Measurements from ENCODE around the gene REEP5. TPM values are rescaled to one million over a fixed set of nuclear protein-coding genes. Genes with fewer than 3 reads are reported as not detected.

REEP5 gene
- total and polyA plus RNA-seq, 2 of the 13 experiments (the other 11 are each of a cell fraction or from before 2014, with no cell fraction given), result 49.4 to 239 TPM

- Histone ChIP-seq H3K27ac (ENCODE audit: extremely low read length, insufficient read depth, low read length) (no peak overlapping the region), H3K4me1 (ENCODE audit: insufficient read depth, low read length) (peaks cover 54% of the 10 kb centered on the region), H3K4me2 (ENCODE audit: low read depth, low read length) (peak overlapping the region; percentile 83), H4K20me1 (ENCODE audit: insufficient read depth, low read length) (peaks cover 2% of the 10 kb centered on the region; the same call in 1 of the 2 replicates), H3K9ac (ENCODE audit: insufficient read depth, low read depth, low read length) (no peak overlapping the region), H3K27me3 (ENCODE audit: control insufficient read depth in 1 of 2, insufficient read depth in 2 of 2, low read length in 2 of 2) (no peaks in the 10 kb centered on the region), H3K4me3 (replicated peaks in 1 of 3; ENCODE audit: insufficient read depth in 1 of 3, low read depth in 2 of 3, low read length in 3 of 3) (peak overlapping the region in 1 of 3 experiments; percentile 91; a peak in 1 of 6 replicates), H3K79me2 (ENCODE audit: insufficient read depth, low read length) (peaks cover 27% of the 10 kb centered on the region), H3K9me3 (ENCODE audit: low read length) (no peaks in the 10 kb centered on the region), H2AFZ (ENCODE audit: low read length) (no peak overlapping the region), H3K36me3 (replicated peaks in 1 of 2; ENCODE audit: control insufficient read depth in 1 of 2, insufficient read depth in 2 of 2, low read length in 2 of 2) (peaks cover 3 to 17% of the 10 kb centered on the region in 2 experiments; a peak in 3 of 5 replicates)
- no peak for TF ChIP-seq ZNF276 (CRISPR knock-in tag; IDR thresholded peaks at IDR 0.05; ENCODE audit: low read depth)
- DNase-seq (ENCODE audit: low spot score) (no peak), ATAC-seq (no peak), FAIRE-seq (no peak)
- POLR2A ChIA-PET, result interaction anchor here (1.9 to 4.0 kb wide), 3 partner anchors 40 to 56 kb away, joined by 9 to 30 read pairs (median 14); partner anchors contain the start of gene DCP2
- 98% methylated on average over 6 of the region's 6 CpGs for WGBS (ENCODE audit: low lambda C conversion rate)
- intact Hi-C loops (cut with micrococcal nuclease; ENCODE audit: unreplicated experiment) (loop anchor here (5.0 kb wide), 2 partner anchors 57 to 1828 kb away; partner anchors contain the start of genes DCP2 and WDR36), in situ Hi-C loops (cut with HindIII; ENCODE audit: extremely low pct_ligation_motif_present, low pct_unique_long_range_greater_than_20kb) (no loop called here)
- BruUV-seq (replicated peaks), result TSS peak; percentile 48
- CTCF ChIA-PET (ENCODE audit: low intra/inter-chr PET ratio, low total read pairs), result no interaction called here
These were observed 2.1 kb downstream of the REEP5 start for GRCh38 chr5:112919972-112920371.

GRCh38 chr5:112918679-112919078 lies 3.3 kb downstream of the REEP5 start:
- no peak overlapping the region for H2AFZ ChIP-seq (ENCODE audit: low read length)
- ATAC-seq, result no peak
- H3K27me3 ChIP-seq (ENCODE audit: control insufficient read depth in 1 of 2, insufficient read depth in 2 of 2, low read length in 2 of 2), result no peaks in the 10 kb centered on the region
- H3K4me2 ChIP-seq (ENCODE audit: low read depth, low read length), result 0 out of 2 replicates have a peak overlapping the region, but pooled peaks have one; percentile 2
- peaks cover 2% of the 10 kb centered on the region; the same call in 1 of the 2 replicates for H4K20me1 ChIP-seq (ENCODE audit: insufficient read depth, low read length)
- peaks cover 5 to 23% of the 10 kb centered on the region in 2 experiments; a peak in 3 of 5 replicates for H3K36me3 ChIP-seq (replicated peaks in 1 of 2; ENCODE audit: control insufficient read depth in 1 of 2, insufficient read depth in 2 of 2, low read length in 2 of 2)
- ChIA-PET POLR2A (no interaction called here), CTCF (ENCODE audit: low intra/inter-chr PET ratio, low total read pairs) (no interaction called here)
- H3K9ac ChIP-seq (ENCODE audit: insufficient read depth, low read depth, low read length), result no peak overlapping the region
- intact Hi-C loops (cut with micrococcal nuclease; ENCODE audit: unreplicated experiment), result no loop called here
- no peak overlapping the region for H3K4me3 ChIP-seq (replicated peaks in 1 of 3; ENCODE audit: insufficient read depth in 1 of 3, low read depth in 2 of 3, low read length in 3 of 3)
- in situ Hi-C loops (cut with HindIII; ENCODE audit: extremely low pct_ligation_motif_present, low pct_unique_long_range_greater_than_20kb), result no loop called here
- TF ChIP-seq RFX5 (IDR thresholded peaks at IDR 0.05; ENCODE audit: low read depth, low read length) (no peak), FOSL1 (CRISPR knock-in tag; IDR thresholded peaks at IDR 0.05; ENCODE audit: borderline replicate concordance) (no peak), ZNF644 (CRISPR knock-in tag; IDR thresholded peaks at IDR 0.05; ENCODE audit: low read depth) (no peak), POLR2A (IDR thresholded peaks at IDR 0.05; ENCODE audit: insufficient read depth in 1 of 2, low read depth in 2 of 2, low read length in 2 of 2) (0 out of 4 replicates have a peak, but pooled peaks of 1 of the 2 experiments have one; percentile 17)
- no peak for FAIRE-seq
- no peak overlapping the region for H3K27ac ChIP-seq (ENCODE audit: extremely low read length, insufficient read depth, low read length)
- no peaks in the 10 kb centered on the region for H3K9me3 ChIP-seq (ENCODE audit: low read length)
- BruUV-seq (replicated peaks), result no TSS peak
- H3K79me2 ChIP-seq (ENCODE audit: insufficient read depth, low read length), result peaks cover 27% of the 10 kb centered on the region
- WGBS (ENCODE audit: low lambda C conversion rate), result 76% methylated on average over 1 of the region's 1 CpG
- H3K4me1 ChIP-seq (ENCODE audit: insufficient read depth, low read length), result peaks cover 56% of the 10 kb centered on the region
- DNase-seq (ENCODE audit: low spot score), result no peak
